Measurements from ENCODE around the gene RPL7L1.

The RPL7L1 gene

DNA sequence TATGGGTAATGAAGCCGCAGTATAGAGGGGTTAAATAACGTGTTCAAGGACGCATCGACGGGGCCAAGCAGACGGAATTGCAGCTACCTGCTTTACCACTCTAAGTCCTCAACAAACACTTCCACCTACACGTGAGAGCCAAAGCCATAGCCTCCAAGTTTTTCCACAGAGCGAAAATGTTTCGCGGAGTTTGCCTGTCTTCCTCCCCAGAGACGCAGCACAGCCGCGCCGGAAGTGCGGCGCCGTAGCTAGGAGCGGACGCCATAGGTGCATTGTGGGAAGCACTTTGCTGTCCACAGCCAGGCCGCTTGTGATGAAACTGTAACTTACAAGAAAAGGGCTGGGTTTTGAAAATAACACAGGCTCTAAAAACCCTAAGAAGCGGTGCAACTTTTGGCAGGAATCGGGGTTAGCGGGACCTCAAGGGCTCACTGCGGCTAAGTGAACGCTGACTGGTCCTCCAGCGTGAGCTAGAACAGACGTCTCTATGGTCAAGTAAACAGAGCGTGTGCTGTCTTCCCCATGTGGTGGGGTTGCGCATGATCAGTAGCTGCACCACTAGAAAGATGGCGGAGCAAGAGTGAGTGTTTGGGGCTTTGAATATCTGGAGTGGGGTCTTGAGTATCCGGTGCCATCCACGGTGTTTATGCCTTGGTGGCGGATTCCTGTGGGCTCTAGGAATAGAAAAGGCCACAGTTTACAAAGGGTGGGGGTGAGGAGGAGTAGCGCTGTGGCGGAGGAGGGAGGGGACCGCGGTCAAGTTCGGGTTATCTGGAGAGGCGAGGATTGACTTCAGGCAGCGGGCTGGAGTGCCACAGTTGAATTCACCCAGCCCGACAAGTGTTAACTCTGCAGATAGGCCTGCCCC lies at the start of gene RPL7L1:
TSS of gene RPL7L1 (plus strand) at position 245 of the 868 bp plus-strand sequence. CDS start at position 540, 295 bp downstream.
- peaks cover 50% of the 10 kb centered on the region for H3K79me2 ChIP-seq (ENCODE audit: low read length)

DNA sequence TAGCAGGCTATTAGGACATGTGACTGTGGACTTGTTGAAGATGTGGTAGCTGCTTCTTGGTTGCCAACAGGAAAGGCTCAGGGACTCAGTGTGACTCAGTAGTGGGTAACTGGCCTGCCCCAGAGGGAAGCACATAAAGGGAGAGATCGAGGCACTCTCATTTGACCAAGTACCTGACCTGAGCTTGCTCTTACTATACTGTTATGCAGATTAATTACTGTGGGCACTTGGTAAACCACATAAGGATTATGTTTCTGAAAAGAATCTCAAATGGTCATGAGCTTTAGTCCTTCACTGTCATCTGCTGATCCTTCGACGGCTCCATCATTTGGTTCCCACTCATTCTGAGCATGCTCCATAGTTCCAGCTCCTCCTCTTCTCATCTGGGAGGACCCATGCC lies 48.2 kb upstream of the RPL7L1 start:
- Histone ChIP-seq H3K27me3 (ENCODE audit: low read depth, low read length) (no peaks in the 10 kb centered on the region), H3K27ac (ENCODE audit: low read length) (no peak overlapping the region), H3K9me3 (ENCODE audit: insufficient read depth, low read length) (no peaks in the 10 kb centered on the region), H4K20me1 (ENCODE audit: insufficient read depth, low read length) (no peaks in the 10 kb centered on the region), H3K36me3 (replicated peaks; ENCODE audit: low read depth, low read length) (peaks cover 13% of the 10 kb centered on the region), H3K4me2 (ENCODE audit: low read length) (no peak overlapping the region), H3K4me3 (ENCODE audit: low read length) (no peak overlapping the region), H3K79me2 (ENCODE audit: low read length) (no peaks in the 10 kb centered on the region), H2AFZ (ENCODE audit: low read depth, low read length) (no peak overlapping the region), H3K4me1 (ENCODE audit: low read length) (no peaks in the 10 kb centered on the region), H3K9ac (ENCODE audit: low read length) (no peak overlapping the region)
- TF ChIP-seq CTCF (IDR thresholded peaks at IDR 0.05; ENCODE audit: low read depth, low read length) (no peak), EZH2phosphoT487 (IDR thresholded peaks at IDR 0.05; ENCODE audit: low read depth) (no peak)

More for the DNA sequence above, at the start of gene RPL7L1:
- Histone ChIP-seq H3K9ac (ENCODE audit: low read length) (peak within 1 kb of the TSS; percentile 83), H3K4me1 (ENCODE audit: low read length) (peaks cover 9% of the 10 kb centered on the region), H3K36me3 (replicated peaks; ENCODE audit: low read depth, low read length) (peaks cover 25% of the 10 kb centered on the region), H4K20me1 (ENCODE audit: insufficient read depth, low read length) (peaks cover 6% of the 10 kb centered on the region; the same call in 1 of the 2 replicates), H3K4me2 (ENCODE audit: low read length) (peak within 1 kb of the TSS; percentile 84), H3K4me3 (ENCODE audit: low read length) (peak within 1 kb of the TSS; percentile 79), H3K27ac (ENCODE audit: low read length) (peak within 1 kb of the TSS; percentile 82), H2AFZ (ENCODE audit: low read depth, low read length) (peak within 1 kb of the TSS; percentile 85), H3K27me3 (ENCODE audit: low read depth, low read length) (no peaks in the 10 kb centered on the region), H3K9me3 (ENCODE audit: insufficient read depth, low read length) (no peaks in the 10 kb centered on the region)
- TF ChIP-seq CTCF (IDR thresholded peaks at IDR 0.05; ENCODE audit: low read depth, low read length), result no peak
- no peak for TF ChIP-seq EZH2phosphoT487 (IDR thresholded peaks at IDR 0.05; ENCODE audit: low read depth)

GRCh38 chr6:42834056-42834455 lies 45.4 kb upstream of the RPL7L1 start:
- TF ChIP-seq EZH2phosphoT487 (IDR thresholded peaks at IDR 0.05; ENCODE audit: low read depth) (no peak), CTCF (IDR thresholded peaks at IDR 0.05; ENCODE audit: low read depth, low read length) (no peak)
- Histone ChIP-seq H3K4me2 (ENCODE audit: low read length) (no peak overlapping the region), H4K20me1 (ENCODE audit: insufficient read depth, low read length) (no peaks in the 10 kb centered on the region), H3K9me3 (ENCODE audit: insufficient read depth, low read length) (no peaks in the 10 kb centered on the region), H2AFZ (ENCODE audit: low read depth, low read length) (no peak overlapping the region), H3K27me3 (ENCODE audit: low read depth, low read length) (no peaks in the 10 kb centered on the region), H3K9ac (ENCODE audit: low read length) (no peak overlapping the region), H3K36me3 (replicated peaks; ENCODE audit: low read depth, low read length) (peaks cover 10% of the 10 kb centered on the region), H3K79me2 (ENCODE audit: low read length) (no peaks in the 10 kb centered on the region), H3K4me1 (ENCODE audit: low read length) (no peaks in the 10 kb centered on the region), H3K4me3 (ENCODE audit: low read length) (no peak overlapping the region), H3K27ac (ENCODE audit: low read length) (no peak overlapping the region)

- H3K27ac ChIP-seq (ENCODE audit: low read length), result no peak overlapping the region
- no peaks in the 10 kb centered on the region for H3K27me3 ChIP-seq (ENCODE audit: low read depth, low read length)
- H3K36me3 ChIP-seq (replicated peaks; ENCODE audit: low read depth, low read length), result no peaks in the 10 kb centered on the region
- no peak overlapping the region for H3K9ac ChIP-seq (ENCODE audit: low read length)
- H3K79me2 ChIP-seq (ENCODE audit: low read length), result no peaks in the 10 kb centered on the region
- no peak for TF ChIP-seq EZH2phosphoT487 (IDR thresholded peaks at IDR 0.05; ENCODE audit: low read depth)
- H2AFZ ChIP-seq (ENCODE audit: low read depth, low read length), result no peak overlapping the region
- no peaks in the 10 kb centered on the region for H3K9me3 ChIP-seq (ENCODE audit: insufficient read depth, low read length)
- H4K20me1 ChIP-seq (ENCODE audit: insufficient read depth, low read length), result no peaks in the 10 kb centered on the region
- H3K4me1 ChIP-seq (ENCODE audit: low read length), result no peaks in the 10 kb centered on the region
- no peak overlapping the region for H3K4me3 ChIP-seq (ENCODE audit: low read length)
- H3K4me2 ChIP-seq (ENCODE audit: low read length), result no peak overlapping the region
These were observed 37.4 kb upstream of the RPL7L1 start for GRCh38 chr6:42841844-42842584.

Data from OCI-LY3 (cell line).